Measurements from ENCODE around the gene CHRNA1.

Gene CHRNA1

GRCh38 chr2:174764280-174765255 lies at the start of gene CHRNA1:
Gene CHRNA1, minus strand, starts transcription at chr2:174764472. Its CDS starts 78 bp downstream, at chr2:174764394.
- peak in 1 of 42 donors; percentile 30 for DNase-seq
- intact Hi-C loops (cut with DNase I), result no loop called here

GRCh38 chr2:174812037-174812436 lies 47.8 kb upstream of the CHRNA1 start:
- DNase-seq, result no peak
- intact Hi-C loops (cut with DNase I), result no loop called here

DNA sequence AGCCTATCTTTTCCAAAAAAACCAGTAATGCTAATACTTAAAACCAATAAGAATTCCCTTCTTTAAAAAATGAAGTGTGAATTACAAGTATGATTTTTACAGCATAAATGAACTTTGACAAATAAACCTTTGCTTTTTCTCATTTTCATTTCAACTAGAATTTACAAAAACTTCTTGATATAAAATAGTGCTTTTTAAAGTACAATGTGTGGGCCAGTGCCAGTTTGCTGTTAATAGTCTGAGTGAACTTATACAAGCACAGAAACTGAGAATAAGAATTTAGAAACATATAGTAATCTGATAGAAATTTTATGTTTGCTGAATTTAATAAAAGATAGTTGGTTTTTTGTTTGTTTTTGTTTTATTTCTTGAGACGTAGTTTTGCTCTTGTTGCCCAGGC lies 43.7 kb upstream of the CHRNA1 start:
- no peak for DNase-seq
- intact Hi-C loops (cut with DNase I), result no loop called here

- intact Hi-C loops (cut with DNase I), result no loop called here
- DNase-seq, result no peak
Observed at GRCh38 chr2:174805803-174806202, 41.5 kb upstream of the CHRNA1 start.

- intact Hi-C loops (cut with DNase I), result no loop called here
- DNase-seq, result no peak
Observed at GRCh38 chr2:174802459-174802858, 38.2 kb upstream of the CHRNA1 start.

- intact Hi-C loops (cut with DNase I), result no loop called here
Observed at GRCh38 chr2:174800436-174801205, 36.3 kb upstream of the CHRNA1 start.

GRCh38 chr2:174798801-174799200 lies 34.5 kb upstream of the CHRNA1 start:
- DNase-seq, result no peak
- intact Hi-C loops (cut with DNase I), result no loop called here

More at GRCh38 chr2:174800436-174801205, 36.3 kb upstream of the CHRNA1 start:
- peak in 15 of 42 donors; percentile 23 to 79 (median 53) for DNase-seq

DNA sequence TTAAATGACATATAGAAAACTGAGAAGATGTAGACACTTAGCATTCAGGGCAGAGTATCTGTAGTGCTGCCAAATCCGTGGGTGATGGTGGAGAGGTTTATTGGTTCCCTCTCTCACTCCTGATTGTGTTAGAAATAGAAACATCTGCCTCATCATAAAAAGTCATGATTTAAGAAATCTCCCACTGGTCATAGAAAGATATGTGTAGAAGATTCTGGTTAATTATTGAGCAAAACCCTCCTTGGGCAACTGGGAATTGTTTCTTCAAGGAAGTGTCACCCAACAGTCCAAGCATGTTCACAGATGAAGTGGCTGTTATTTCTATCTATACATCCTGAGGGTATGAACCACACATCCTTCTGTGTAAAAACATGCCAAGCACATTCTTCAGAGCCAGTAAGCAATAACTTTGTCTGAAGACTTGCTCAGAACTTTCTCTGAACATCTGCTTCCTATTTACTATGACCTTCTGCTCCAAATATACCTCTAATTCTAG lies 33.6 kb upstream of the CHRNA1 start:
- no peak for DNase-seq
- intact Hi-C loops (cut with DNase I), result no loop called here

DNA sequence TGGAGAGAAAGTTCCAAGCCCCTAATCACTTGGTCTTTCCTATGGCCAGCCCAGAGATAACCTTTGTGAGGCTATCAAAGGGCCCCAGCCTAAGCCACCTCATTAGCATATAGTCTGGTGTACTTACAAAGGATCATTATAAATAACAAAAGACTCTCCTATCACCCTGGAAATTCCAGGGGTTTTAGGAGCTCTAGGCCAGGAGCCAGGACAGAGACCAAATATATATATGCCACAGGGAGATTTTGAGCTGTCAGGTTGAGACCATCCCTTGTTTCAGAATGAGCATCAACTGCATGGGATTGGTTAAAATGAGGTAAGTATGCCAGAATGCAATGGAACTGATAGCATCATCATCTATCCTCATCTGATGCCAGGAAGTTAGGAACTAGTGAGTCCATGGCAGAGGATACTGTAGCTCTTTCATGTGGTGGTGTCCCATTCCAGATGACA lies 32.1 kb upstream of the CHRNA1 start:
- no peak for DNase-seq
- intact Hi-C loops (cut with DNase I), result no loop called here

DNA sequence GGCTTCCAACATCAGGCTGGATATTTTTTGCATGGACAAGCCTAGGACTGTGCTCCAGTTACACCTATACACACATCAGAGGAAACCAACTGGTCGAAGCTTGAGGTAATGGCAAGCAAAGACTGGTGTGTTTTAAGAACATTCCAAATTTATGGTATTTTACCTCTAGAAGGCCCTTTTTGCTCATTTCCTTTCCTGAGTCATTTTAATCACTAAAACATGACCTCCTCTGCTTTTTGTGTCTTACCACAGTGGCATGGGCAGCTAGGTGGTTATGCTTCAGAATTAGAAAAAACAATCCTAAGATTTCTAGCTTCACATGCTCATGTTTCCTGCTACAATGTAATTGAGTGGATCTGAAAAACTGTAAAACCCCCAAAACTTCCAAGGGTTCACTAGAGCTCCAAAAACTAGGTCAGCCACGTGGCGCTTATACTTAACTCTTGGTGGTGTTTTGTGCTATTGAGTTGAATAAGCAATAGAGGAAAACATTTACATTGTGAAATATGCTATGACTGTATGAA lies 30.6 kb upstream of the CHRNA1 start:
- intact Hi-C loops (cut with DNase I), result no loop called here
- no peak for DNase-seq

GRCh38 chr2:174792309-174793025 lies 28.2 kb upstream of the CHRNA1 start:
- intact Hi-C loops (cut with DNase I), result no loop called here
- DNase-seq, result no peak

GRCh38 chr2:174791746-174792280 lies 27.5 kb upstream of the CHRNA1 start:
- intact Hi-C loops (cut with DNase I), result no loop called here

GRCh38 chr2:174791020-174791419 lies 26.7 kb upstream of the CHRNA1 start:
- intact Hi-C loops (cut with DNase I), result no loop called here
- DNase-seq, result no peak

More at GRCh38 chr2:174791746-174792280, 27.5 kb upstream of the CHRNA1 start:
- DNase-seq, result no peak

DNA sequence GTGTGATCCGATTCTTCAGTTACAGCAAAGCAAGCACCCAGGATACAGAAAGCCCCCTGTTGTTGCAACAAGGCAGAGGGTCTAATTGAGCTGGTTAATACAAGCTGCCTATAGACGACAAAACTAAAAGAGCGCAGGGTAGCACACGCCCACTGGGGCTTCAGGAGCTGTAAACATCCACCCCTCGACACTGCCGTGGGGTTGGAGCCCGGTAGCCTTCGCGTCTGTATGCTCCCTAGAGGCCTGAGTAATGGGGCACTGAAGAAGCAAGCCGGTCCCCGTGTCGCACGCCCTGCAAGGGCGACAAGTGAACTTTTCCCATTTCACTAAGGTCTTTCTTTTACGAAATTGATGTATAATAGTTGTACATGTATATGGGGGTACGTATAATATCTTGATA lies 24.7 kb upstream of the CHRNA1 start:
- DNase-seq, result no peak
- intact Hi-C loops (cut with DNase I), result no loop called here

- DNase-seq, result no peak
- intact Hi-C loops (cut with DNase I), result no loop called here
Observed at GRCh38 chr2:174788291-174788929, 24.1 kb upstream of the CHRNA1 start.

DNA sequence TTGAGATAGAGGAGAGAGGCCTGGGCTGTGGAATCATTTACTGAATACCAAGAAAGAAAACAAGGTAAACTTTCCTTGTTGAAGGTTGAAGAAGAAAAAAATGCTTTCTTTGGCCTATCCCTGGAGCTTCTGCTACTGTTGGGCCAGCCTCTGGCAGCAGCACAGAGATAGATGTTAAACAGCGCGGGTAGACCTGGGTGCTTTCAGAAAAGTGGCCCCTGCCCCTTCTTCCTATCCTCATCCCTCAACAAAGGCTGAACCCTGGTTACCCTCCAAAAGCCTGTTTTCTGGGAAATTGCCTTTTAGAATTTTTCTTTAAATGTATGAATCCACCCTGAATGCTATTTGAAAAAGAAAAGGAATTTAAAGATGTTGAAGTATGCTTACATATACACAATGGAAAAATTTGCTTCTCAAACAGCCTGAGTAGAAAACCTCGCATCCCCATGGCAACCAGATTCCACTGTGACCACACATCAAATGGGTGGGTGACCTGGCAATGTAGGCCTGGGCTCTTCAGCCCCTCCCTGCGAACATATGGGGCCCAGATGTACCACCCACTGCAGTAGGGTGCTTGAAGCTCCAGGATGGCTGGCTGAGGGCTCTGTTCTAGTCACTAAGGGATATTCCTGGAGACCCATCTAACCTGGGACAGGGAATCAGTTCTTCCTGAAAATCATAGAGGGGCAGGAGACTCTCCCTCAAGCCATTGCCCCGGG lies 23.4 kb upstream of the CHRNA1 start:
- no peak for DNase-seq
- intact Hi-C loops (cut with DNase I), result no loop called here

DNA sequence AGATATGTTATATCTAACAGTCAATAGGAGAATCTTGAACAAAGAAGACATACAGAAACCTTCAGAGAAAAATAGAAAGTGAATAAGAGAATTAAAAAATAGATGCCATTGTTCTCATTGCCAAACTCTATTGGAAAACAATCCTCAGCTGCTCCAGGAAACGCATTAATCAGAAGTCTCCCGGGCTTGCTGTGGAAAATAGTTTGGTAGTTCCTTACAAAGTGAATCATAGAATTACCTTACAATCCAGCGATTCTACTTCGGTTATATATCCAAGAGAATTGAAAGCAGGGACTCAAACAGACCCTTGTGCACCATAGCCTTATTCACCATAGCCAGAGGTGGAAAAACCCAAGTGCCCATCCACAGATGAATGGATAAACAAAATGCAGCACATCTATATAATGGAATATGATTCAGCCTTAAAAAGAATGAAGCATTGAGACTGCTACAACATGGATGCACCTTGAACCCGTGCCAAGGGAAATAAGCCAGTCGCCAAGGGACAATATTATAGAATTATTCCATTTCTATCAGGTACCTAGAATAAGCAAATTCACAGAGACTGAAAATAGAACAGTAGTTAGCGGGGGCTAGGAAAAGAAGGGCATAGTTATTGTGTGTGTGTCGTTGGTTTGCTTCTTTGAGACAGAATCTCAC lies 21.9 kb upstream of the CHRNA1 start:
- DNase-seq, result peak in 2 of 42 donors; percentile 7 to 38
- intact Hi-C loops (cut with DNase I), result no loop called here

Measured in head of caudate nucleus (tissue), 42 donors.